Left ventricle myocardium inferior (tissue), 1 donor: ENCODE data around the gene MTG2. TPM values are rescaled to one million over a fixed set of nuclear protein-coding genes. Genes with fewer than 3 reads are reported as not detected.

Source experiments
- DNase-seq: peaks from one replicate; pipeline ENCODE4 v3.0.0-alpha.2; 2020
- H3K27ac ChIP-seq: fragments of 200-600 bp; replicated peaks from 2 replicates; pipeline ENCODE4 v1.8.0; 2021
- H3K27me3 ChIP-seq: fragments of 200-600 bp; 2 replicates; pipeline ENCODE4 v1.8.0; 2021; ENCODE audit warnings: low read depth
- H3K36me3 ChIP-seq: fragments of 200-600 bp; 2 replicates; pipeline ENCODE4 v1.8.0; 2021
- H3K4me1 ChIP-seq: fragments of 200-600 bp; 2 replicates; pipeline ENCODE4 v1.8.0; 2021
- H3K4me3 ChIP-seq: fragments of 200-600 bp; 2 replicates; pipeline ENCODE4 v1.8.0; 2021; ENCODE audit warnings: mild to moderate bottlenecking, moderate library complexity
- H3K9me3 ChIP-seq: fragments of 200-600 bp; replicated peaks from 2 replicates; pipeline ENCODE4 v1.8.0; 2021
- CTCF ChIP-seq: fragments of 200-600 bp; IDR thresholded peaks from 2 replicates; pipeline ENCODE4 v1.8.0; 2021; ENCODE audit warnings: antibody characterized with exemption, mild to moderate bottlenecking, borderline replicate concordance
- intact Hi-C: fragments of 100-400 bp; cut with micrococcal nuclease; formaldehyde crosslinking; loops from one replicate; pipeline ENCODE4 v1.11.0; 2022
- total RNA-seq: library from RNA; stranded (reverse); fragmentation: NEBNext Ultra II Directional; extraction: Animal tissue kit (Norgen Biotek cat#: 25700); gene quantifications from one replicate; pipeline ENCODE4 v1.2.1, GENCODE V29; 2021
- donor health status: DM: no; HTN: yes; CAD: no; lungs with severe emphysema.

MTG2 gene
- total RNA-seq, 1 donor from 2014 or later: 25.9 TPM

- H3K4me3 ChIP-seq: no peak overlapping the region
- DNase-seq: peak; percentile 53
- peaks cover 47% of the 10 kb centered on the region for H3K4me1 ChIP-seq
- no peaks in the 10 kb centered on the region for H3K9me3 ChIP-seq
- intact Hi-C loops: no loop called here
- peaks cover 23% of the 10 kb centered on the region for H3K27me3 ChIP-seq
- H3K27ac ChIP-seq: peak overlapping the region; percentile 93
- H3K36me3 ChIP-seq: no peaks in the 10 kb centered on the region
- no peak for TF ChIP-seq CTCF
Observed at GRCh38 chr20:62232770-62233645, 50.2 kb downstream of the MTG2 start.

DNA sequence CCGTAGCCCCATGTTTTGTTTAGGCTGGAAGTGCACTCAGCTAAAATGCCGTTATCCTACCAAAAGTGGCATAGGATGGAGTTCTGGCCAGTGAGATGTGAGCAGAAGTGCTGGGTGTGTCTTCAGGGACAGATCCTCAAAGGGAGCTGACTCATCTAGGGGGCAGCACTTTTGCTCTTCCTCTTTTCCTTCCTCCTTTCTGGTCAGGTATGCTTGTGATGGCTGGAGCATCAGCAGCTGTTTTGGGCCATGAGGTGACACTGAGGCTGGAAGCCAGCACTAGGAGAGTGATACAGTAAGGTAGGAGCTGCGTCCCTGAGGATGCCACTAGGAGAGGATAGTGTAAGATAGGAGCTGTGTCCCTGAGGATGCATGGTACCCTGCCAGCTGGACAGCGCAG, 50.9 kb downstream of the MTG2 start:
- H3K27me3 ChIP-seq: peaks cover 16% of the 10 kb centered on the region
- TF ChIP-seq CTCF: no peak

DNA sequence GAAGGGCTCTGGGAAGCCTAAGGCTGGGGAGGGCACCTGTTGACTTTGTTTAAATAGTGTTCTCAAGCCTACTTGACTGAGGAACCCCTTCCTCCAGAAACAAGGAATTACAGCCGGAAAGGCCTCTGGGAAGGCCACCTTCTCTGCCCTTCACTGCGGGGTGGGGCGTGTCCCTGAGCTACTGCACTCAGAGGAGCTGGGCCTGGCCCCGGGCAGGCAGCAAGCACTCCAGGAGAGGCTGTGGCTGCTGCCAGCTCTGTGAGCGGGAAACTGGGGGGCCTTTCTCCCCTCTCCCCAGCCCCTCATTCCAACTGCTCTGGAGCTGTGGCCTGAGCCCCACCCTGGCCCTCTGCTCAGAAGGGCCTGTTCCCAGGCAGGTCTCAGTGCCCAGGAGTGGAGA, 51.5 kb downstream of the MTG2 start:
- TF ChIP-seq CTCF: no peak
- Histone ChIP-seq H3K27me3 (peaks cover 12% of the 10 kb centered on the region), H3K4me3 (peak overlapping the region; percentile 82), H3K27ac (peak overlapping the region; percentile 93), H3K4me1 (peaks cover 50% of the 10 kb centered on the region), H3K9me3 (no peaks in the 10 kb centered on the region), H3K36me3 (no peaks in the 10 kb centered on the region)
- intact Hi-C loops: no loop called here
- peak; percentile 55 for DNase-seq

More for the DNA sequence above, 50.9 kb downstream of the MTG2 start:
- Histone ChIP-seq H3K9me3 (no peaks in the 10 kb centered on the region), H3K4me3 (no peak overlapping the region), H3K36me3 (no peaks in the 10 kb centered on the region), H3K4me1 (peaks cover 43% of the 10 kb centered on the region), H3K27ac (peak overlapping the region; percentile 93)
- intact Hi-C loops: no loop called here
- DNase-seq: no peak

DNA sequence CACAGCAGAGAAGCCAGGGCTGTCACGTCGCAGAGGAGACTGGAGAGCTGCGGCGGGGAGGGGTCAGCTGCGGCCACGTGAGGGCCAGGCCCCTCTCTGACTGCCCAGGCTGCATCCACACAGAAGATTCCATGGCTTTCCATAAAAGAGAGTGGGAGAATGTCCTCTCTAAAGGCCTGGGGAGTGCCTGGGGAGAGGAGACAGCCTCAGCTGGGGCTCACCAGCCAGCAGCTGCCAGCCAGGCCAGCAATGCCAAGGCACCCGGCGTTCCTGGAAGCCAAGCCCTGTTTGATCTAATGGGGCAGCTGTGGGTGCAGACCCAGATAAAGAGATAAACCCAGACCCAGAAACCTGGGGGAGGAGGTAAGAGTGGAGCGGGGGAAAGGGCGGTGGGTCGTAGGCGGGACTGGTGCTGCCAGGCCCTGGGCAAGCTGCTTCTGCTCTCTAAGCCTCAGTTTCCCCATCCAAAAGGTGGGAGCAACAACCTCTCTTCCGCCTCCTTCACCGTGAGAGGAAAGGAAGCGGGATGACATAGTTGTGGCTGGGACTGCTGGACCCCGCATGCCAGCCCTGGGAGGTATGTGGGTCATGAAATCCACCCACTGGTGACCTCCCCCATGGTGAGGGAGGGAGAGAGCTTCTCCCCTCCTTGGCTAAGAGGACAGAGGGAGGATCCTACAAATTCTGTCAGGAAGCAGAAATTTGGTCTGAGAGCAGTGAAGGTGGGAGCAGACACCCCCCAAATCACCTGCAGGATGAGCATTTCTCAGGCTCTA, 52.4 kb downstream of the MTG2 start:
- peak; percentile 39 for DNase-seq
- H3K36me3 ChIP-seq: no peaks in the 10 kb centered on the region
- TF ChIP-seq CTCF: no peak
- H3K27me3 ChIP-seq: peaks cover 12% of the 10 kb centered on the region
- peaks cover 58% of the 10 kb centered on the region for H3K4me1 ChIP-seq
- H3K9me3 ChIP-seq: no peaks in the 10 kb centered on the region
- H3K4me3 ChIP-seq: peak overlapping the region; percentile 82
- peak overlapping the region; percentile 93 for H3K27ac ChIP-seq
- intact Hi-C loops: no loop called here

- DNase-seq: no peak
- Histone ChIP-seq H3K9me3 (no peaks in the 10 kb centered on the region), H3K4me1 (peaks cover 64% of the 10 kb centered on the region), H3K36me3 (no peaks in the 10 kb centered on the region), H3K4me3 (peak overlapping the region; percentile 82), H3K27ac (peak overlapping the region; percentile 93), H3K27me3 (peaks cover 12% of the 10 kb centered on the region)
- TF ChIP-seq CTCF: no peak
- intact Hi-C loops: no loop called here
Observed at GRCh38 chr20:62235777-62236157, 52.9 kb downstream of the MTG2 start.
